Measurements from ENCODE around the gene NMT1.

The NMT1 gene

DNA sequence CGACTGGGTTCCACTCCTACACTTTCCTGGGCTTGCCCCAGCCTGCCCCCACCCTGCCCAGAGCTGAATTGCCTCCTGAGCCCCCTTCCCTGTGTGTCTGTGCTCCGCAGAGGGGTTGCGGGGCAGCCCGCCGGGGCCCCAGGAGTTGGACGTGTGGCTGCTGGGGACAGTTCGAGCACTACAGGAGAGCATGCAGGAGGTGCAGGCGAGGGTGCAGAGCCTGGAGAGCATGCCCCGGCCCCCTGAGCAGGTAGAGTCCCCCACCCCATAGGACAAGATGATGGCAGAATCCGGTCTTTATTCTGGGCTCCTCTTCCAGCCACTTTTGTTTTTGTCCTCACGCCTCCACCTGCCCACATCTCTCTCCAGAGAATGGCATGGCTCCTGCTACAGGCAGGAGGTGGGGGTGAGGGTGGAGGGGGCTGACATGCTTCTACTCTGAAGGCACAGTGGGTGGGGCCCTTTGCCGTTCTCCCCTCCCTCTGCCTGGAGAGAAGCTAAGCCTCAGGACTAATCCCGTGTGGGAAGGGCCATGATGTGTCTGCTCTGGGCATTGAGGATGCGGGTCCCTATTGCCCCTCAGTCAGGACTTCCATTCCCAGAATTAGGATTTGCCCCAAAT is 77.9 kb downstream of the NMT1 start:
- no peak for DNase-seq

DNA sequence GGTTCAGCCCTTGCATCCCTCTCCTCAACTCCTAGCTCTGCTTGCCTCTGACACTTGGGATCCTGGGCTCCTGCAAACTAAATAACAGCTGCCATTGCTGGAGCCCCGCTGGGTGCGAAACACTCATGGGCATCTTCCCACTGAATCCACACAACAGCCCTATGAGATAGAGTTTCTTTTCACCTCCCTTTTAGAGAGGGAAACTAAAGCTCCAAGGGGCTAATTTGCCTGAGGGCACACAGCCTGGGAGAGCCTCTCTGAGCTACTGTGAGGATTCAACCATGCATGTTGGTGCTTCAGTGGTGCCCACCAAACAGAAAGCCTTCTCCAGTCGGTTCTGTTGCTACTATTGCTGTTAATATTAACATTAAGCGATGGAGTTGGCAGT is 78.4 kb downstream of the NMT1 start:
- DNase-seq, result no peak

DNA sequence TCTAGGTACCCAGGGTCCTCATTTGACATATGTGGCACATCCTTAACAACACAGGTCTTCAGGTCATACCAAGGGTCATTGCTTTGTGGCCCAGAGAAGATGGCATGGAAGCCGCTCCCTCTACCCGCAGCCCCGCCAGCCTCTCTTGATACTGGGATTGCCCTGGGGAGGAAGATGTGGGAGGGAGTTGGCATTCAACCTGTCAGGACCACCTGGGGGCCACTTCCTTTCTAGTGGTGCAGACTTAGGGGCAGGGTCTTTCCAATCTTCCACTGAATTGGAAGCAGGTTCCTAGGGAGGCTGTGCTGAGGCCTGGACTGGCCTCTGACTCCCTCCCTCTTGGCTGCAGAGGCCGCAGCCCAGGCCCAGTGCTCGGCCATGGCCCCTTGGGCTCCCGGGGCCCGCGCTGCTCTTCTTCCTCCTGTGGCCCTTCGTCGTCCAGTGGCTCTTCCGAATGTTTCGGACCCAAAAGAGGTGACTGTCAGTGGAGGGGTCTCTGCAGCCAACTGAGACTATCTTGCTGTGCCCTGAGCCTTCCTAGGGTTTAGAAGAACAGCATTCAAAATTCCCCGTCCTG is 82.1 kb downstream of the NMT1 start:
- DNase-seq, result no peak

DNA sequence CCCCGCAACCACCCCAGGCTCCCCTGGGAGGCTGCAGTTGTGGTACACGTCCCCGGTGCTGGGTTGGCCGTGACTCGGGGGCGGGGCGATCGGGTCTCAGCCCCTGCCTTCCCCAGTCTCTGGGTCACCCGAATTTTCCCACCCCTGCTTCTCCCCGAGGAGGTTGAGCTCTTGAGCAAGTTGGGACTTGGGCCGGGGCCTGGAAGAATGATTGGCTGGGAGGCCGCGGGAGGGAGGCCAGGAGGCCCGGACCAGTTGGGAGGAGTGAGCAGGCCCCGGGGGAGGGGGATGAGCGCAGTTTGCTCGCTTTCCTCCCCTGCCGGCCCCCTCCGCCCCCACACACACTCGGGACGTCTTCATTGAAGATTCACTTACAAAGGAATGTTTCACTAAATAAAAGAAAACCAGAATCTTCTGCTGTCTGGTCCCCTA is 82.7 kb downstream of the NMT1 start:
- DNase-seq, result peak; percentile 50

DNA sequence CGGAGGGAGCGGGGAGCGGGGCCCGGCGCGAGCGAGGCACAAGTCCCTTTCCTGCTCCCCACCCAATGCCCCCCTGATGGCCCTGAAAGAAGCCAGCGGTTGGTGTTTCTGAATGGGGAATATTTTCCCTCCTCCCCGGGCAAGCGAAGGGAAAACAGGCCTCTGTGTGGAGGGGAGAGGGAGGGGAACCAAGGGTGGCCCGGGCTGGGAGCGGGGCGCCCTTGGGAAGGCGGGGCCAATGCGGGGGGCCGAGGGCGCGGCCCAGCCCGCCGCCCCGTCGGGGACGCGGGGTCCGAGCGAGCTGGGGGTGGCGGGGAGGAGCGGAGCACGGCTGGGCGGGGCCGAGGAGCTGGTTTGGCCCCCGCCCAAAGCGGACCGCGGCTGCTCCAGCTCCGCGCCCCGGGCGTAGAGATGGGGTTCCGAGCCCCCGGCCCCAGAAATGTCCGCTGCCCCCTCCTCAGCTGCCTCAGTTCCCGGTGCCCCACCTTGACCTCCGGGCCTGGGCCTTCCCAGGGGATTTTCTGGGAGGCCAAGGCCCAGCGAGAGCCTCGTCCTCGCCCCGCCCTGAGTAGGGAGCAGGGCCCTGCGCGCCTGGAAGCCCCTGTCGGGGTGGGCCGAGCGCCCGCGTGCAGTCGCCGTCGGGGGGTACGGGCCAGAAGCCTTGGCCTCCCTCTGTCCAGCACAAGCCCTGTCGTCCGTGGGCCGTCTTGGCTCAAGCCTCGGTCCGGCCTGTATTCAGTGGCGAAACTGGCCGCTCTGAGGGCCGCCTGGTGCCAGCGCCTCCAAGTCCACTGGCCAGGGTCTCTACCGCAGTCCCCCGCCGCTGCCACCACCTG is 83.3 kb downstream of the NMT1 start:
- no peak for DNase-seq

DNA sequence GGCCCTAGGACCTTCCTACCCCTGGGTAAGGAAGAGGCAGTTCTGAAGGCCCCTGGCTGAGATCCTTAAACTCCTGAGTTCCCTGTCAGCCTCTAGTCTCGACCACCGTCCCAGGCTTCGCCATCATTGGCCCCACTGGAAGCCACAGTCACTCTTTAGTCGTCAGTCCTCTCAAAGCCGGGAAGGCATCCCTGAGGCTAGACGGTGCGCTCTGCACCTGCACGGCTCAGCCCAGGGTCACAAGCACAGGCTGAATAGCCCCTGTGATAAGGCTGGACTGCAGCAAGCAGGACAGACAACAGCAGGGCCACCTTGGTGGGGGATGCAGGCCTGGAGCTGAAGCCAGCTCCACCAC is 83.9 kb downstream of the NMT1 start:
- DNase-seq, result no peak

DNA sequence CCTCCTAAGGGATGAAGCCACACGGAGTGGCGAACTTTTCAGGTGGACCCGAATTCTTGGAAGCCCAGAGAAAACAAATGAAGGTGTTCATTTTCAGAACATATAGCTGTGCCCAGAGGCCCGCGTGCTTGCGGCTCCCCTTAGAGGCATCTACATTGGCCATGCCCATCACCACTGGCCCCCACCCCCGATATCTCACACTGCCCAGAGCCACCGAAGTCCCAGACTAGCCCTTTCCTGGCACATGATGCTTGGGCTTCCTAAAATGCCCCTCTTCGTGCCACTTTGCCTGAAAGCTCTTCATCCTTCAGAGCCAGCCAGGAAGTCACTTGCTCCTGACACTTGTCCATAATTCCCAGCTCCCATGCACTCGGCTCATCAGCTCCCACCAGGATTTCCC is 85.0 kb downstream of the NMT1 start:
- DNase-seq, result no peak

DNA sequence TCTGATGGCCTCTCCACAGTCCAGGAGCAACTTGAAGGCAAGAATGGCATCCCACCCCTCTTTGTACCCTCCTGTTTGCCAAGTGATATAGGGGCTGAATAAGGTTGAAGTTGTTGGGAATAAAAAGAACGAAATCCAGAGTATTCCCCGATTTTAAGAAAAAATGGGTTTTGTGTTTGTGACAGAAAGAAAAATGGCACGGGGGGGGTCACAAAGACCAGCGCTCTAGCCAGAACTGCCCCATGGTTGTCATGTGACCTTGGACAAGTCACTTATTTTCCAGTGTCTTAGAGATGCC is 85.4 kb downstream of the NMT1 start:
- no peak for DNase-seq

DNA sequence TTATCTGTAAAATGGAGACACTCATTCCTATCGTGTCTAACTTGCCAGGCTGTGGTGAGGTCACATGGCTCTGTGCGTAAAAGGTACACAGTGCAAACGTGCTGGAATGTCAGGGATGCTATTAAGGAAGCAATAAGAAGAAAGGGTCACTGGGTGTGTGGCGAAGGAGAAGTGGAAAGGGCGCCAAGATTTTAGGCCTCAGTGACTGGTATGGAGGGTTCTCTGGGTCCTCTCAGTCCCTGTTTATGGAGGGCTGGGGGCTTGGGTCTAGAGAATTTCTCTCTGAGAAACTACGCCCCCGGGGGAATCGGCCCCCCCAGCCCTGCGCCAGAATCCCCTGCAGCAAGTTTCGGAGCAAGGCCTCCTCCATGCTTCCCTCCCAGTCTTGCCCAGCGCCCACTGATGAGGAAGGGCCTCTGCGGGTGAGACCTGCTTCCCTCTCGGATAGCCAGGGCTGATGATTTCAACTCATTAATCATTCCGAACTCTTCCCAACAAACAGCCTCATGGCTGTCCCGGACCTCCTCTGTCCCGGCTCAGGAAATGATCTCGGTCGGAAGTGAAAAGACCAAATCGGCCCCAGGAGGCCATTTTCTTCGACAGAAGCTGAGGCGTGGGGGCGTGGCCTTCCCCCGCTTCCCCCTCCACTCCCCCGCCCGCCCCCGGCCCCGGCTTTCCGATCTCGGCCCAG is 85.9 kb downstream of the NMT1 start:
- peak; percentile 64 for DNase-seq

DNA sequence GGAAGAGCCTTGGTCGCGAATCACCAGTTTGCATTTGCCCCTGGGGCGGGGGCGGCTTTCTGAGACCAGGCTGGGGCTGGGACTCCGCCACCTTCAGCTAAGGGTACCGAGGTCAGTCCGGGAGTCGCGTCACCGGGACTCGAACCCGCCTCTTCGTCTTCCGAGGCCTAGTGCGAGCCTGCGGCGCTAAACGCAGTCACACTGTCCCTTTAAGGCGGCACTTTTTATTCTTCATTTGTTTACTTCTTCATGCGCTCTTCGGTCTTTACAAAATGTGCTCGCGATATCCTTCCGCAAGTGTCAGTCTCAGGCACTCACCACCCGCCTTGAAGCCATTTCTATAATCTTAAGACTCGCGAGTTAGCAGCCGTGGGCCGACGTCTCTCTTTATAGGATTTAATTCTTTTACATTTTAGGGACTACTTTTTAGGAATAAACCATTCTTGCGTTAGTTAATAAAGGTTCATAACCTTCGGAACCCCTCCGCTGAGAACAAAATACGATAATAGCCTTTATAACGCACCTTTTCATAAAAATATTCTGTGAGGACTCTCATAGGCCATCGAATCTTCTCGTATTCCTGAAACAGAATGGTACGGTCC is 86.6 kb downstream of the NMT1 start:
- peak; percentile 64 for DNase-seq

DNA sequence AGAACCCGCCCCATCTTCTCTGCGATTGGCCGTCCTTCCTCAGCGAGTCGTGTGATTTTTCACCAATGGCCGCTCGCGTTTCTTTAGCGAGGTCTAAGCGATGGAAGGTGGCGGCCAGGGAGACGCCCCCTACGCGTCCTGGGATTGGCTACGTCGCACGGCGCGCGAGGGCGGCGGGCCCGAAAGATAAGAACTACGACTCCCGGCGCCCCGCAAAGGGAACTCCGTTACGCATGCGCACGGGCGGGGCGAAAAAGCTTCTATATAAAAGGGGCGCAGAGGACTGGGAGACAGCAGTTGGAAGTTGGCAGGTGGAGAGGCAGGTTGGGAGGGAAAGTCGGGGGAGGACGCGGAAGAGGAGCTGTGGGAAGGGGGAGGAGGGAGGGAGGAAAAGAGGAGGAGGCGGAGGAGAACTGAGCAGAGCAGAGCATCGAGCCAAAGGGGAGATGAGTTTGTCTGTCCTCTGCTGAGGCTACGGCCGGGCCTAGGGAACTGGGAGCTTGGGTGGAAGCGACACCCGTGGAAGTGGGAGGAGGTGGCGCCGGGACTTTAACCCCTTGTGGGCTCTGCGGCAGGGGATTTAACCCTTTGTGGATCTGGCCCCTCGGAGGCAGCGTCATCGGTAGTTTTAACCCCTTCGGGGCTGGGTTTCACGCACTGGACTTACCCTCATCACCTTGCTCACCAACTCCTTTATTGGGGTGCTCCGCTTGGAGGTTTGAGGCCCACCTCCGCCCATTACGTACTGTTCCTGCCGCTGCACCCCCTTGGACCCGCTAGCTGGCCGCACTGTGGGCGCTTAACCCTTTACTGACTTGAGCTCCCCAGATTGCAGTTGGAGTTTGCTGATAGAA is 87.3 kb downstream of the NMT1 start, which contains the start of gene HEXIM1:
Gene HEXIM1 (plus strand): TSS at position 293 of the 854 bp plus-strand sequence. CDS start 716 bp downstream, outside the sequence.
- peak; percentile 98 for DNase-seq

DNA sequence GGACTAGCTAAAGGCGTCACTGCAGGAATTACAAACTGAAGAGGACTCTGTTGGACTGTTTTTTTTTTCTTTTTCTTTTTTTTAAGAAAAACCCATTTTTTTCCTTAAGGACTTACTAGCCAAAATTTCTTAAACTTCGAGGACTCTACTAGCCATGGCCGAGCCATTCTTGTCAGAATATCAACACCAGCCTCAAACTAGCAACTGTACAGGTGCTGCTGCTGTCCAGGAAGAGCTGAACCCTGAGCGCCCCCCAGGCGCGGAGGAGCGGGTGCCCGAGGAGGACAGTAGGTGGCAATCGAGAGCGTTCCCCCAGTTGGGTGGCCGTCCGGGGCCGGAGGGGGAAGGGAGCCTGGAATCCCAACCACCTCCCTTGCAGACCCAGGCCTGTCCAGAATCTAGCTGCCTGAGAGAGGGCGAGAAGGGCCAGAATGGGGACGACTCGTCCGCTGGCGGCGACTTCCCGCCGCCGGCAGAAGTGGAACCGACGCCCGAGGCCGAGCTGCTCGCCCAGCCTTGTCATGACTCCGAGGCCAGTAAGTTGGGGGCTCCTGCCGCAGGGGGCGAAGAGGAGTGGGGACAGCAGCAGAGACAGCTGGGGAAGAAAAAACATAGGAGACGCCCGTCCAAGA is 88.0 kb downstream of the NMT1 start:
- no peak for DNase-seq

DNA sequence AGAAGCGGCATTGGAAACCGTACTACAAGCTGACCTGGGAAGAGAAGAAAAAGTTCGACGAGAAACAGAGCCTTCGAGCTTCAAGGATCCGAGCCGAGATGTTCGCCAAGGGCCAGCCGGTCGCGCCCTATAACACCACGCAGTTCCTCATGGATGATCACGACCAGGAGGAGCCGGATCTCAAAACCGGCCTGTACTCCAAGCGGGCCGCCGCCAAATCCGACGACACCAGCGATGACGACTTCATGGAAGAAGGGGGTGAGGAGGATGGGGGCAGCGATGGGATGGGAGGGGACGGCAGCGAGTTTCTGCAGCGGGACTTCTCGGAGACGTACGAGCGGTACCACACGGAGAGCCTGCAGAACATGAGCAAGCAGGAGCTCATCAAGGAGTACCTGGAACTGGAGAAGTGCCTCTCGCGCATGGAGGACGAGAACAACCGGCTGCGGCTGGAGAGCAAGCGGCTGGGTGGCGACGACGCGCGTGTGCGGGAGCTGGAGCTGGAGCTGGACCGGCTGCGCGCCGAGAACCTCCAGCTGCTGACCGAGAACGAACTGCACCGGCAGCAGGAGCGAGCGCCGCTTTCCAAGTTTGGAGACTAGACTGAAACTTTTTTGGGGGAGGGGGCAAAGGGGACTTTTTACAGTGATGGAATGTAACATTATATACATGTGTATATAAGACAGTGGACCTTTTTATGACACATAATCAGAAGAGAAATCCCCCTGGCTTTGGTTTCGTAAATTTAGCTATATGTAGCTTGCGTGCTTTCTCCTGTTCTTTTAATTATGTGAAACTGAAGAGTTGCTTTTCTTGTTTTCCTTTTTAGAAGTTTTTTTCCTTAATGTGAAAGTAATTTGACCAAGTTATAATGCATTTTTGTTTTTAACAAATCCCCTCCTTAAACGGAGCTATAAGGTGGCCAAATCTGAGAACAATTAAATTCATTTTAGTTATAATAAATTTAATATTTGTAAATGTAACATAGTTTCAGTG is 88.8 kb downstream of the NMT1 start:
- DNase-seq, result no peak

DNA sequence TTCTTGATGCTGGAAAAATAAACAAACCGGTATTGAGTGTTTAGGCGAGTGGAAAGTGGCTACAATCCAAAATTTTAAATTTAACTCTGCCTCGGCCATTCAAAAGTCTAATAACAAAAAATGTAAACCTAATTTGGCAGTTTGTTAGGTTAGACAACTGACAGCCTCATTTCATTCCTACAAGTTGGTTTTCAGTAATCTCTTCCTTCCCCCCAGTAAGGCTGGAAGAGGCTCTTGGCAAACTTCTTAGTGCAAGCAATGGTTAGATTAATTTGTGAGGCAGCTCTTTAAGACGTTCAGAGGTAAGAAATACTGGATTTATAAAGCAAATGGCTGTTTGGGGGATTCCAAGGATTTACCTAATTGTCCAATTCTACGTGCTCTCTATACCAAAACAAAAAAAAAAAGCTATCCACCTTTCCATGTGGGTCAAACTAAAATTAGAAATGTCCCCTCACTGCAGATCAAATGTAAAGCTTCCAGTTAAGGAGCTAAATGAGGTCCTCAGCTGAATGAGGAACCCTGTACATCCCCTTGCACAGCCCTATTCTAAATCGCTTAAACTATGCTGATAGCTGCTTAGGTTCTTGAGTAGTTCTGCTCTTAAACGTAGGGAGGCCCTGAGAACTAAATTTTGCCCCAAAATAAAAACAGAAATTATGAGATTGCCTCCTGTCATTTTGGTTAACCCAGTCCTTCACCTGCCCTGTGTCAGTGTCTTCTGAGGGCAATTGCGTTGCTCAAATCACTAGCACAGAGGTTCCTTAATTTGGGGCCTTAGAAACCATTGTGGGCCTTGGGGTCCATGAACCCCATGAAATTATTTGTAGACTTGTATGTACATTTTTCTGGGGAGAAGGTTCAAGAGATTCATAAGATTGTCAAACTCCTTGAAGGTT is 90.0 kb downstream of the NMT1 start:
- DNase-seq, result no peak

DNA sequence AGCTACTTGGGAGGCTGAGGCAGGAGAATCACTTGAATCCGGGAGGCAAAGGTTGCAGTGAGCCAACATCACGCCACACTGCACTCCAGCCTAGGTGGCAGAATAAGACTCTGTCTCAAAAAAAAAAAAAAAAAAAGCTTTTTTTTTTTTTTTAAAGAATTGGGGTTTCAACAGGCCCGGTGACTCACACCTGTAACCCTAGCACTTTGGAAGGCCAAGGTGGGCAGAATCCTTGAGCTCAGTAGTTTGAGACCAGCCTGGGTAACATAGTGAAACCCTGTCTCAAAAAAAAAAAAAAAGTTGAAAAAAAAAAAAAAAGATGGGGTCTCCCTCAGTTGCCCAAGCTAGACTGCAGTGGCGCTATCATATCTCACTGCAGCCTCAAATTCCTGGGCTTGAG is 93.9 kb downstream of the NMT1 start:
- DNase-seq, result no peak

DNA sequence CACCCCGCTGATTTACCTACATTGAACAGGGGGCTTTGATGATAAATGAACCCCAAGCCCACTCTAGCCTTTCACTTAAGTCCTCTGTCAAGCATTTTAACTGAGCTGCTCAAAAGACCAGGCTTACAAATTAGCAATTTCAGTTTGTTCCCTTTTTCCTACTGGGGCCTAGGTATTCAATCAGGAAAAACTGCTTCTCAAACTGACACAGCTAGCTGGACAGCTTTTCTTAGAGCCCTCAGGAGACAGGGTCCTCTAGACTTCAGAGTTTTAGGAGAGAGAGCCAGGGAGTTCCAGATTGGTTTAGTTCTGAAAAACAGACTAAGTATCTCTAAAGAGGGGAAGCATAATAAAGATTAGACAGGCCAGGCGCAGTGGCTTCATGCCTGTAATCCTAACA is 94.4 kb downstream of the NMT1 start:
- no peak for DNase-seq

DNA sequence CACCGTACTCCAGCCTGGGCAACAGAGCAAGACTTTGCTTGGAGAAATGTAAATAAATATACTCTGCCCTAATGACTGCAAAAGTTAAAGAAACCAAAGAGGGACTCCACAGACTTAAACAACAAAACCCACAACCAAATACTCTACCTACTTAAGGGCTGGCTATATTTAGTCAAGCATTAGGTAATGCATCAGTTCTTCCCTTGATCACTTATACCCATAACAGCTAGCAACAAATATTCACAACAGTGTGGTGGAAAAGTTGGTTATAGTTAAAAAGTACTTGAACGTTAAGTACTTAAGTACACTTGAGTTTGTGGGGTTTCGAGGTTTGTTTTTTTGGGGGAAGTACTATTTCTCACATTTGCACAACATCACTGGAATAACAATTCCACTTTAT is 95.1 kb downstream of the NMT1 start:
- no peak for DNase-seq
